Right lobe of liver (tissue), 6 donors: ENCODE measurements around the gene CSNK1G2. TPM values are rescaled to one million over a fixed set of nuclear protein-coding genes. Genes with fewer than 3 reads are reported as not detected.

Source experiments
- ATAC-seq, 4 donors: fragments of 200-7000 bp; cut with Tn5 transposase; one replicate each; pipeline ENCODE4 v1.9.1; 2020; ENCODE audit warnings: mild to moderate bottlenecking in 4 of 4, moderate library complexity in 4 of 4
- DNase-seq, 3 donors: peaks; one replicate each; pipeline ENCODE4 v3.0.0-alpha.2; 2020
- H3K27ac ChIP-seq, 3 donors: fragments of 200-600 bp; one replicate each; pipeline ENCODE4 v1.8.0; 2022
- H3K27me3 ChIP-seq, 2 donors: fragments of 200-600 bp; one replicate each; pipeline ENCODE4 v1.8.0; 2022
- H3K36me3 ChIP-seq, 4 donors: fragments of 200-600 bp; sonication (generic) in 1 of 4; one replicate each; pipeline versions ENCODE4 v1.5.1 to v1.8.0; 2017 to 2022; ENCODE audit warnings: control low read depth in 1 of 4
- H3K4me1 ChIP-seq, 4 donors: fragments of 200-600 bp; sonication (generic) in 1 of 4; one replicate each; pipeline versions ENCODE4 v1.5.1 to v1.8.0; 2017 to 2022; ENCODE audit warnings: control low read depth in 1 of 4
- H3K4me3 ChIP-seq, 3 donors: fragments of 200-600 bp; one replicate each; pipeline ENCODE4 v1.8.0; 2022
- H3K9me3 ChIP-seq, 4 donors: fragments of 200-600 bp; sonication (generic) in 1 of 4; one replicate each; pipeline versions ENCODE4 v1.5.1 to v1.8.0; 2017 to 2022; ENCODE audit warnings: control low read depth in 1 of 4
- CTCF ChIP-seq, 4 donors: fragments of 200-600 bp in 3 of 4; fragments of 450-650 bp in 1 of 4; IDR thresholded peaks; one replicate each; pipeline versions ENCODE4 v1.5.1 to v1.8.0; 2016 to 2022; ENCODE audit warnings: antibody characterized with exemption in 4 of 4, mild to moderate bottlenecking in 2 of 4
- POLR2A ChIP-seq: fragments of 450-650 bp; IDR thresholded peaks from one replicate; pipeline ENCODE4 v1.6.1; 2017; ENCODE audit warnings: antibody characterized with exemption, mild to moderate bottlenecking
- WGBS: methylation state at CpG from one replicate; pipeline ENCODE4 v1.1.6; 2018; ENCODE audit warnings: low coverage, low lambda C conversion rate; ENCODE audit not compliant: insufficient coverage; ENCODE audit errors: missing lambda C conversion rate; 5-methylcytosine and 5-hydroxymethylcytosine counted together
- intact Hi-C, 2 donors: fragments of 100-400 bp; cut with DNase I; formaldehyde crosslinking; loops; one replicate each; pipeline versions ENCODE4 v1.11.2 to v1.14.1; 2022
- total RNA-seq, 6 experiments: library from RNA; depleted of rRNA in 2 of 6; stranded (reverse); fragments of >200 nt in 2 of 6; fragmentation: NEBNext Ultra II Directional in 3 of 6; extraction: Animal tissue kit (Norgen Biotek cat#: 25700) in 3 of 6; gene quantifications; one replicate each; pipeline versions ENCODE4 v1.1.0 to v1.2.4, GENCODE V29; 2016 to 2023
- donor health status: DM: no; HTN: yes; CAD: no.
- donor health status: DM: no; HTN: no; CAD: no.
- donor health status: DM: no; HTN: no; CAD: no.
- donor health status: DM: no; HTN: yes; CAD: no.
- donor health status: DM: no; HTN: yes; CAD: no.

The CSNK1G2 gene
- total RNA-seq, 6 experiments from 2014 or later, result 14.4 to 35.2 (median 22.6) TPM

- no peak for DNase-seq
- peak; percentile 46 to 60 (median 54) for ATAC-seq
Measured at GRCh38 chr19:1959928-1960589, 19.1 kb downstream of the CSNK1G2 start.

GRCh38 chr19:1961000-1961883, 20.3 kb downstream of the CSNK1G2 start:
- H3K9me3 ChIP-seq, result no peaks in the 10 kb centered on the region
- H3K36me3 ChIP-seq, result no peaks in the 10 kb centered on the region
- H3K4me1 ChIP-seq, result no peaks in the 10 kb centered on the region
- TF ChIP-seq POLR2A (no peak), CTCF (IDR thresholded peaks at IDR 0.05) (no peak)
- ATAC-seq (peak in 3 of 4 donors; percentile 9 to 15 (median 11)), DNase-seq (peak in 1 of 3 donors; percentile 49)
- WGBS, result 73% methylated on average over 9 of the region's 42 CpGs
- H3K27ac ChIP-seq, result no peak overlapping the region
- H3K4me3 ChIP-seq, result no peak overlapping the region
- intact Hi-C loops, result no loop called here
- no peaks in the 10 kb centered on the region for H3K27me3 ChIP-seq

More at GRCh38 chr19:1959928-1960589, 19.1 kb downstream of the CSNK1G2 start:
- WGBS, result 100% methylated on average over 1 of the region's 32 CpGs
- Histone ChIP-seq H3K27me3 (no peaks in the 10 kb centered on the region), H3K36me3 (no peaks in the 10 kb centered on the region), H3K27ac (no peak overlapping the region), H3K4me3 (no peak overlapping the region), H3K9me3 (no peaks in the 10 kb centered on the region), H3K4me1 (no peaks in the 10 kb centered on the region)
- intact Hi-C loops, result no loop called here
- TF ChIP-seq CTCF (IDR thresholded peaks at IDR 0.05) (no peak), POLR2A (no peak)

- DNase-seq (no peak), ATAC-seq (no peak)
- no peak overlapping the region for H3K27ac ChIP-seq
- no peaks in the 10 kb centered on the region for H3K9me3 ChIP-seq
- TF ChIP-seq POLR2A (no peak), CTCF (IDR thresholded peaks at IDR 0.05) (no peak)
- 86% methylated on average over 6 of the region's 23 CpGs for WGBS
- no peaks in the 10 kb centered on the region for H3K27me3 ChIP-seq
- no peaks in the 10 kb centered on the region for H3K4me1 ChIP-seq
- H3K36me3 ChIP-seq, result no peaks in the 10 kb centered on the region
- intact Hi-C loops, result no loop called here
- no peak overlapping the region for H3K4me3 ChIP-seq
Measured at GRCh38 chr19:1962674-1963073, 21.7 kb downstream of the CSNK1G2 start.

- H3K27me3 ChIP-seq, result no peaks in the 10 kb centered on the region
- H3K9me3 ChIP-seq, result no peaks in the 10 kb centered on the region
- 92% methylated on average over 8 of the region's 26 CpGs for WGBS
- TF ChIP-seq POLR2A (no peak), CTCF (IDR thresholded peaks at IDR 0.05) (no peak)
- ATAC-seq, result no peak
- DNase-seq, result no peak
- no peak overlapping the region for H3K27ac ChIP-seq
- no peaks in the 10 kb centered on the region for H3K4me1 ChIP-seq
- H3K36me3 ChIP-seq, result no peaks in the 10 kb centered on the region
- intact Hi-C loops, result no loop called here
- no peak overlapping the region for H3K4me3 ChIP-seq
Measured at GRCh38 chr19:1967087-1967608, 26.2 kb downstream of the CSNK1G2 start.
